K562 (cell line): ENCODE data around the gene SH3BP5L. TPM values are rescaled to one million over a fixed set of nuclear protein-coding genes. Genes with fewer than 3 reads are reported as not detected.

Experiments
- CHD2 ChIP-seq: IDR thresholded peaks from 2 replicates; pipeline ENCODE4 v1.6.1; 2011; ENCODE audit warnings: low read depth, low read length
- HCFC1 ChIP-seq: IDR thresholded peaks from 2 replicates; pipeline ENCODE4 v1.6.1; 2012; ENCODE audit warnings: low read depth, low read length, improper control_type of control experiment
- ZNF41 ChIP-seq: fragments of 250-450 bp; sonication (Bioruptor Pico); conservative IDR thresholded peaks from 2 replicates; pipeline ENCODE4 v1.4.0; 2020; ENCODE audit warnings: mild to moderate bottlenecking
- ZZZ3 ChIP-seq: fragments of 450-650 bp; IDR thresholded peaks from 2 replicates; pipeline ENCODE4 v1.6.1; 2016; ENCODE audit warnings: antibody characterized with exemption, mild to moderate bottlenecking, moderate library complexity
- polyA plus RNA-seq, 8 experiments: library from polyadenylated mRNA; depleted of rRNA in 4 of 8; stranded (reverse) in 5 of 8; unstranded in 3 of 8; fragments of >200 nt; fragmentation: Nextera tagmentation in 2 of 8; fragmentation: Illumina TruSeq in 1 of 8; extraction: Ambion mirVana in 2 of 8; extraction: Trizol in 1 of 8; gene quantifications; 2 replicates each; pipeline versions ENCODE4 v1.2.1 to v1.2.3, GENCODE V29; 2011 to 2014; ENCODE audit warnings: inconsistent platforms in 1 of 8, missing spikeins in 1 of 8
- total RNA-seq, 7 experiments: library from RNA; depleted of rRNA in 6 of 7; stranded (reverse); fragments of >200 nt in 6 of 7; fragmentation: Illumina TruSeq in 2 of 7; extraction: Trizol in 2 of 7; gene quantifications; 2 replicates each; pipeline versions ENCODE4 v1.2.1 to v1.2.3, GENCODE V29; 2011 to 2021; ENCODE audit warnings: low replicate concordance in 1 of 7
- TF ChIP-seq, protein P1 (sequence below): fragments of 450-650 bp; IDR thresholded peaks from 2 replicates; pipeline ENCODE4 v1.6.1; 2017; ENCODE audit warnings: antibody characterized with exemption, mild to moderate bottlenecking
- TF ChIP-seq, protein P2 (sequence below): fragments of 200-400 bp; formaldehyde crosslinking; IDR thresholded peaks from 2 replicates; pipeline ENCODE4 v1.6.1; 2017; ENCODE audit warnings: mild to moderate bottlenecking, low read depth, low read length, moderate library complexity
- TF ChIP-seq, protein P3 (sequence below): fragments of 450-650 bp; IDR thresholded peaks from 2 replicates; pipeline ENCODE4 v1.6.1; 2016; ENCODE audit warnings: low read depth, mild to moderate bottlenecking, moderate library complexity

The SH3BP5L gene
- total and polyA plus RNA-seq, 9 of the 15 experiments (the other 6 are each of a cell fraction or from before 2014, with no cell fraction given) = 1.9 to 26.5 (median 15.8) TPM

- TF ChIP-seq, protein P1, sequence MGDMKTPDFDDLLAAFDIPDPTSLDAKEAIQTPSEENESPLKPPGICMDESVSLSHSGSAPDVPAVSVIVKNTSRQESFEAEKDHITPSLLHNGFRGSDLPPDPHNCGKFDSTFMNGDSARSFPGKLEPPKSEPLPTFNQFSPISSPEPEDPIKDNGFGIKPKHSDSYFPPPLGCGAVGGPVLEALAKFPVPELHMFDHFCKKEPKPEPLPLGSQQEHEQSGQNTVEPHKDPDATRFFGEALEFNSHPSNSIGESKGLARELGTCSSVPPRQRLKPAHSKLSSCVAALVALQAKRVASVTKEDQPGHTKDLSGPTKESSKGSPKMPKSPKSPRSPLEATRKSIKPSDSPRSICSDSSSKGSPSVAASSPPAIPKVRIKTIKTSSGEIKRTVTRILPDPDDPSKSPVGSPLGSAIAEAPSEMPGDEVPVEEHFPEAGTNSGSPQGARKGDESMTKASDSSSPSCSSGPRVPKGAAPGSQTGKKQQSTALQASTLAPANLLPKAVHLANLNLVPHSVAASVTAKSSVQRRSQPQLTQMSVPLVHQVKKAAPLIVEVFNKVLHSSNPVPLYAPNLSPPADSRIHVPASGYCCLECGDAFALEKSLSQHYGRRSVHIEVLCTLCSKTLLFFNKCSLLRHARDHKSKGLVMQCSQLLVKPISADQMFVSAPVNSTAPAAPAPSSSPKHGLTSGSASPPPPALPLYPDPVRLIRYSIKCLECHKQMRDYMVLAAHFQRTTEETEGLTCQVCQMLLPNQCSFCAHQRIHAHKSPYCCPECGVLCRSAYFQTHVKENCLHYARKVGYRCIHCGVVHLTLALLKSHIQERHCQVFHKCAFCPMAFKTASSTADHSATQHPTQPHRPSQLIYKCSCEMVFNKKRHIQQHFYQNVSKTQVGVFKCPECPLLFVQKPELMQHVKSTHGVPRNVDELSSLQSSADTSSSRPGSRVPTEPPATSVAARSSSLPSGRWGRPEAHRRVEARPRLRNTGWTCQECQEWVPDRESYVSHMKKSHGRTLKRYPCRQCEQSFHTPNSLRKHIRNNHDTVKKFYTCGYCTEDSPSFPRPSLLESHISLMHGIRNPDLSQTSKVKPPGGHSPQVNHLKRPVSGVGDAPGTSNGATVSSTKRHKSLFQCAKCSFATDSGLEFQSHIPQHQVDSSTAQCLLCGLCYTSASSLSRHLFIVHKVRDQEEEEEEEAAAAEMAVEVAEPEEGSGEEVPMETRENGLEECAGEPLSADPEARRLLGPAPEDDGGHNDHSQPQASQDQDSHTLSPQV = no peak
- TF ChIP-seq HCFC1 (no peak), ZNF41 (no peak), CHD2 (no peak), ZZZ3 (no peak)
- TF ChIP-seq, protein P2, sequence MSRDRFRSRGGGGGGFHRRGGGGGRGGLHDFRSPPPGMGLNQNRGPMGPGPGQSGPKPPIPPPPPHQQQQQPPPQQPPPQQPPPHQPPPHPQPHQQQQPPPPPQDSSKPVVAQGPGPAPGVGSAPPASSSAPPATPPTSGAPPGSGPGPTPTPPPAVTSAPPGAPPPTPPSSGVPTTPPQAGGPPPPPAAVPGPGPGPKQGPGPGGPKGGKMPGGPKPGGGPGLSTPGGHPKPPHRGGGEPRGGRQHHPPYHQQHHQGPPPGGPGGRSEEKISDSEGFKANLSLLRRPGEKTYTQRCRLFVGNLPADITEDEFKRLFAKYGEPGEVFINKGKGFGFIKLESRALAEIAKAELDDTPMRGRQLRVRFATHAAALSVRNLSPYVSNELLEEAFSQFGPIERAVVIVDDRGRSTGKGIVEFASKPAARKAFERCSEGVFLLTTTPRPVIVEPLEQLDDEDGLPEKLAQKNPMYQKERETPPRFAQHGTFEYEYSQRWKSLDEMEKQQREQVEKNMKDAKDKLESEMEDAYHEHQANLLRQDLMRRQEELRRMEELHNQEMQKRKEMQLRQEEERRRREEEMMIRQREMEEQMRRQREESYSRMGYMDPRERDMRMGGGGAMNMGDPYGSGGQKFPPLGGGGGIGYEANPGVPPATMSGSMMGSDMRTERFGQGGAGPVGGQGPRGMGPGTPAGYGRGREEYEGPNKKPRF = no peak
- TF ChIP-seq, protein P3, sequence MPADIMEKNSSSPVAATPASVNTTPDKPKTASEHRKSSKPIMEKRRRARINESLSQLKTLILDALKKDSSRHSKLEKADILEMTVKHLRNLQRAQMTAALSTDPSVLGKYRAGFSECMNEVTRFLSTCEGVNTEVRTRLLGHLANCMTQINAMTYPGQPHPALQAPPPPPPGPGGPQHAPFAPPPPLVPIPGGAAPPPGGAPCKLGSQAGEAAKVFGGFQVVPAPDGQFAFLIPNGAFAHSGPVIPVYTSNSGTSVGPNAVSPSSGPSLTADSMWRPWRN = no peak
Measured at GRCh38 chr1:248841702-248842395, 16.1 kb upstream of the SH3BP5L start (continued).
